ENCODE data around the gene POLR1B. TPM values are rescaled to one million over a fixed set of nuclear protein-coding genes. Genes with fewer than 3 reads are reported as not detected.

The POLR1B gene
- total and polyA plus RNA-seq, 2 experiments from 2014 or later, result 15.4 to 58.3 TPM

- no peak for TF ChIP-seq EZH2phosphoT487 (IDR thresholded peaks at IDR 0.05; ENCODE audit: unreplicated experiment)
- TF ChIP-seq, protein P1, sequence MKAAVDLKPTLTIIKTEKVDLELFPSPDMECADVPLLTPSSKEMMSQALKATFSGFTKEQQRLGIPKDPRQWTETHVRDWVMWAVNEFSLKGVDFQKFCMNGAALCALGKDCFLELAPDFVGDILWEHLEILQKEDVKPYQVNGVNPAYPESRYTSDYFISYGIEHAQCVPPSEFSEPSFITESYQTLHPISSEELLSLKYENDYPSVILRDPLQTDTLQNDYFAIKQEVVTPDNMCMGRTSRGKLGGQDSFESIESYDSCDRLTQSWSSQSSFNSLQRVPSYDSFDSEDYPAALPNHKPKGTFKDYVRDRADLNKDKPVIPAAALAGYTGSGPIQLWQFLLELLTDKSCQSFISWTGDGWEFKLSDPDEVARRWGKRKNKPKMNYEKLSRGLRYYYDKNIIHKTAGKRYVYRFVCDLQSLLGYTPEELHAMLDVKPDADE (IDR thresholded peaks at IDR 0.05), result no peak
Measured at GRCh38 chr2:112621790-112622527, 79.7 kb downstream of the POLR1B start (continued).

- H3K36me3 ChIP-seq (ENCODE audit: insufficient read depth), result no peaks in the 10 kb centered on the region
- H3K4me1 ChIP-seq (ENCODE audit: insufficient read depth), result no peaks in the 10 kb centered on the region; the same call in 1 of the 2 replicates
- Mint-ChIP-seq H3K4me1 (peaks cover 14% of the 10 kb centered on the region), H3K36me3 (ENCODE audit: low read depth) (no peaks in the 10 kb centered on the region), H3K4me3 (no peak overlapping the region), H3K27ac (peak overlapping the region; percentile 75; the same call in 1 of the 2 replicates), H3K27me3 (ENCODE audit: insufficient read depth, low read depth, poor library complexity) (peaks cover 10% of the 10 kb centered on the region), H3K9me3 (no peaks in the 10 kb centered on the region)
- H3K9me2 ChIP-seq (ENCODE audit: insufficient read depth), result no peaks in the 10 kb centered on the region
- H3K4me3 ChIP-seq, result no peak overlapping the region
- no peak for DNase-seq (ENCODE audit: low spot score)
- H3F3A ChIP-seq (replicated peaks; ENCODE audit: low read depth), result no peaks in the 10 kb centered on the region
- H3K27me3 ChIP-seq (ENCODE audit: insufficient read depth), result no peaks in the 10 kb centered on the region
- no peaks in the 10 kb centered on the region for H4K20me1 ChIP-seq (replicated peaks; ENCODE audit: insufficient read depth)
- no peaks in the 10 kb centered on the region for H3K79me2 ChIP-seq (replicated peaks; ENCODE audit: insufficient read depth)
- no peak for ATAC-seq
- peak overlapping the region; percentile 85 for H2AFZ ChIP-seq
- TF ChIP-seq POLR2AphosphoS5 (IDR thresholded peaks at IDR 0.05; ENCODE audit: low read depth), result no peak
- TF ChIP-seq, protein P2, sequence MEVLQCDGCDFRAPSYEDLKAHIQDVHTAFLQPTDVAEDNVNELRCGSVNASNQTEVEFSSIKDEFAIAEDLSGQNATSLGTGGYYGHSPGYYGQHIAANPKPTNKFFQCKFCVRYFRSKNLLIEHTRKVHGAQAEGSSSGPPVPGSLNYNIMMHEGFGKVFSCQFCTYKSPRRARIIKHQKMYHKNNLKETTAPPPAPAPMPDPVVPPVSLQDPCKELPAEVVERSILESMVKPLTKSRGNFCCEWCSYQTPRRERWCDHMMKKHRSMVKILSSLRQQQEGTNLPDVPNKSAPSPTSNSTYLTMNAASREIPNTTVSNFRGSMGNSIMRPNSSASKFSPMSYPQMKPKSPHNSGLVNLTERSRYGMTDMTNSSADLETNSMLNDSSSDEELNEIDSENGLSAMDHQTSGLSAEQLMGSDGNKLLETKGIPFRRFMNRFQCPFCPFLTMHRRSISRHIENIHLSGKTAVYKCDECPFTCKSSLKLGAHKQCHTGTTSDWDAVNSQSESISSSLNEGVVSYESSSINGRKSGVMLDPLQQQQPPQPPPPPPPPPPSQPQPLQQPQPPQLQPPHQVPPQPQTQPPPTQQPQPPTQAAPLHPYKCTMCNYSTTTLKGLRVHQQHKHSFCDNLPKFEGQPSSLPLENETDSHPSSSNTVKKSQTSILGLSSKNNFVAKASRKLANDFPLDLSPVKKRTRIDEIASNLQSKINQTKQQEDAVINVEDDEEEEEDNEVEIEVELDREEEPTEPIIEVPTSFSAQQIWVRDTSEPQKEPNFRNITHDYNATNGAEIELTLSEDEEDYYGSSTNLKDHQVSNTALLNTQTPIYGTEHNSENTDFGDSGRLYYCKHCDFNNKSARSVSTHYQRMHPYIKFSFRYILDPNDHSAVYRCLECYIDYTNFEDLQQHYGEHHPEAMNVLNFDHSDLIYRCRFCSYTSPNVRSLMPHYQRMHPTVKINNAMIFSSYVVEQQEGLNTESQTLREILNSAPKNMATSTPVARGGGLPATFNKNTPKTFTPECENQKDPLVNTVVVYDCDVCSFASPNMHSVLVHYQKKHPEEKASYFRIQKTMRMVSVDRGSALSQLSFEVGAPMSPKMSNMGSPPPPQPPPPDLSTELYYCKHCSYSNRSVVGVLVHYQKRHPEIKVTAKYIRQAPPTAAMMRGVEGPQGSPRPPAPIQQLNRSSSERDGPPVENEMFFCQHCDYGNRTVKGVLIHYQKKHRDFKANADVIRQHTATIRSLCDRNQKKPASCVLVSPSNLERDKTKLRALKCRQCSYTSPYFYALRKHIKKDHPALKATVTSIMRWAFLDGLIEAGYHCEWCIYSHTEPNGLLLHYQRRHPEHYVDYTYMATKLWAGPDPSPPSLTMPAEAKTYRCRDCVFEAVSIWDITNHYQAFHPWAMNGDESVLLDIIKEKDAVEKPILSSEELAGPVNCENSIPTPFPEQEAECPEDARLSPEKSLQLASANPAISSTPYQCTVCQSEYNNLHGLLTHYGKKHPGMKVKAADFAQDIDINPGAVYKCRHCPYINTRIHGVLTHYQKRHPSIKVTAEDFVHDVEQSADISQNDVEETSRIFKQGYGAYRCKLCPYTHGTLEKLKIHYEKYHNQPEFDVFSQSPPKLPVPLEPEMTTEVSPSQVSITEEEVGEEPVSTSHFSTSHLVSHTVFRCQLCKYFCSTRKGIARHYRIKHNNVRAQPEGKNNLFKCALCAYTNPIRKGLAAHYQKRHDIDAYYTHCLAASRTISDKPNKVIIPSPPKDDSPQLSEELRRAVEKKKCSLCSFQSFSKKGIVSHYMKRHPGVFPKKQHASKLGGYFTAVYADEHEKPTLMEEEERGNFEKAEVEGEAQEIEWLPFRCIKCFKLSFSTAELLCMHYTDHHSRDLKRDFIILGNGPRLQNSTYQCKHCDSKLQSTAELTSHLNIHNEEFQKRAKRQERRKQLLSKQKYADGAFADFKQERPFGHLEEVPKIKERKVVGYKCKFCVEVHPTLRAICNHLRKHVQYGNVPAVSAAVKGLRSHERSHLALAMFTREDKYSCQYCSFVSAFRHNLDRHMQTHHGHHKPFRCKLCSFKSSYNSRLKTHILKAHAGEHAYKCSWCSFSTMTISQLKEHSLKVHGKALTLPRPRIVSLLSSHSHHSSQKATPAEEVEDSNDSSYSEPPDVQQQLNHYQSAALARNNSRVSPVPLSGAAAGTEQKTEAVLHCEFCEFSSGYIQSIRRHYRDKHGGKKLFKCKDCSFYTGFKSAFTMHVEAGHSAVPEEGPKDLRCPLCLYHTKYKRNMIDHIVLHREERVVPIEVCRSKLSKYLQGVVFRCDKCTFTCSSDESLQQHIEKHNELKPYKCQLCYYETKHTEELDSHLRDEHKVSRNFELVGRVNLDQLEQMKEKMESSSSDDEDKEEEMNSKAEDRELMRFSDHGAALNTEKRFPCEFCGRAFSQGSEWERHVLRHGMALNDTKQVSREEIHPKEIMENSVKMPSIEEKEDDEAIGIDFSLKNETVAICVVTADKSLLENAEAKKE (CRISPR knock-in tag; IDR thresholded peaks at IDR 0.05), result no peak
- TF ChIP-seq ZNF114 (CRISPR knock-in tag; IDR thresholded peaks at IDR 0.05), result no peak
- no peak overlapping the region for H3K4me2 ChIP-seq
- no peak overlapping the region for H3K27ac ChIP-seq (ENCODE audit: low read depth)
Measured at GRCh38 chr2:112622528-112622849, 80.2 kb downstream of the POLR1B start.

Measured in GM23338 (cell line).